ENCODE measurements around the gene ASTN2. TPM values are rescaled to one million over a fixed set of nuclear protein-coding genes. Genes with fewer than 3 reads are reported as not detected.

ASTN2 gene
- total RNA-seq, 2 donors from 2014 or later: 16.8 to 31.3 TPM

DNA sequence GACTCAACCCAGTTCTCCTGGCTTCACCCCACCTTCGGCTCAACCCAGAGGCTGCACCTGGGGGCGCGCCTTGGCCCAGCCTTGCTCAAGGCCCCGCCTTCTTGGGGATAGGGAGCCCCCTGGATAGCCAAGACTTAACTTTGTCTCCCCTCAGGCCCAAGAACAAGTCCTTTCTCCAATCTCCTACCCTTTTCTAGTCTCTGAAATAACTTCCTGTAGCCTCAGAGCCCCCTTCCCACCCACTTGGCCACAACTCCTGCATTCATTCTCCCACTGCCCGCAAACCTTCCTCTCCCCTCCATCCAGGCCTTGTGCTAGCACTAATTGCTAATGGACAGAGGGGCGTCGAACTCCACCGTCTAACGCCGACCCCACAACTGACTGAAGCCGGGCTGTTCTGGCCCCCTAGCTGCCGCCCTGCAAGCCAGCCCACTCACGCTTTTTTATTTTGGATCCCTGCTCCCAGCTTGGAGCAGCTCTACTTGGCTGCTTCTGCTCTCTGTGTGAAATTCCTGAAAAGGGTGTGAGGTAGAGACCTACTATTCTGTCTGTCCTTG, 579 bp upstream of the ASTN2 start:
- ATAC-seq (no peak), DNase-seq (no peak)
- intact Hi-C loops (cut with DNase I): no loop called here

DNA sequence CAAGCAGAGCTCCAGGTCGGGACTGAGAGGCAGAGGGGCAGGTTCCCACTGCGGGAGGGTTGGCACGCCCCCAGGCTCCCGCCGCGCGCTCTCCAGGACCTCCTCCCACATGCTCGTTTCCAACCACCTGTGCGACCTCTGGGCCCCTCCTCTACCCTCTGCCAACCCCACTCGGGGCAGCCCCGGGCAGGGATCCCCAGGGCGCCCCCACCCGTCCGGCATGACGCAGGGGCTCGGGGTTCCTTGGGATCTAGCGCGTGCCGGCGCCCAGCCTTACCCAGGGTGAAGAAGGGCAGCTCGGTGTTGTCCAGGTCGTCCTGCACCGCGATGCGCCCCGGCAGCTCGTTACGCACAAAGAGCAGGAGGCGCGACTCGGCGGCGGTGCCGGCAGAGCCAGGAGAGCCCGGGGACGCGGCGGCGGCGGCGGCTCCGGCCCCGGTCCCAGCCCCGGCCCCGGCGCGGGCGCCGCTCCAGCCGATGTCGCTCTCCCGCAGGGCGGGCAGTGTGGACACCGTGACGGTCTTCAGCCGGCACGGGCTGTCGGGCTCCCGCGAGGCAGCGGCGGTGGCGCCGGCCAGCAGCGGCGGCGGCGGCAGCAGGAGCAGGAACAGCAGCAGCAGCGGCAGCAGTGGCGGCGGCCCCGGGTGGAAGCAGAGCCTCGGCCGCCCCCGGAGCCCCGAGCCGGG, 494 bp downstream of the ASTN2 start:
- ATAC-seq: peak; percentile 47 to 52
- peak; percentile 41 for DNase-seq
- intact Hi-C loops (cut with DNase I): loop anchor here in 1 of 2 donors (5.0 kb wide), 2 partner anchors 252 to 342 kb away; no protein-coding TSS in a partner anchor

DNA sequence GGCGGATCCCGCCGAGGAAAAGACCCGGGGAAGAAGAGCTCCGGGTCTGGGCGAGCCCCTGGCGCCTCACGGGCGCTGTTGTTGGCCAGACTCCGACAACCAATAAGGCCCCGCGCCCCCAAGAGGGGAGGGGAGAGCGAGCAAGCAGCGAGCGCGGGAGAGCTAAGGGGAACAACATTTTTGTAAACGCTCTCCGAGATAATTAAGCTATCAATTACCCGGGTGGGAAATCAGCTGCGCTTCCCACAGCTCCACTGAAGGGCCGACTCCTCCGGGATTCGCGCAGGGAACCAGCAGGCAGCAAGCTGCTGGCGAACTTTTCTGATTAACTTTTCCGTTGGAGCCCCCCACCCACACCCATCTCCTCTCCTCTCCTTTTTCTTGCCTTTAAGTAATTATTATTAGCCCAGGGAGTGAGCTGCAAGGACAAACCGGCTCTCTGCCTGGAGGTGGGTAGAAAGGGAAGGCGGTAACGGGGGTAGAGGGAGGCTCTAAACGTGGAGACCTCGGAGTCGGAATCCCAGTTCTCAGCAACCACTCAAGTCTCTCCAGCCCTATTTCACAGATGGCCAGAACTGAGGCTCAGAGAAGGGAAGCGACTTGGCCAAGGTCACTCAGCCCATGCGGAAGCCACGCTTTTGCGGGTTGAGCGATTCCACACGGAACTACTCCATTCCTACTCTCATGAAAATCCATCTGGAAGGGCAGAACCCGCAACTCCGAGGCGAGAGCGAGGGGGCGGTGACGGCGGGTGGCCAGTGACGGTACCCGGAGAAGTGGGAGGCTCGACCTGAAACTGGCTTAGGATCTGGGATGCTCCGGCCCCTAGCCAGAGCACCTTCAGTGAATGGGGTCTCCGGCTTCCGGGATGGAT, 1.3 kb downstream of the ASTN2 start:
- DNase-seq: peak; percentile 24
- intact Hi-C loops (cut with DNase I): loop anchor here in 1 of 2 donors (5.0 kb wide), 2 partner anchors 251 to 341 kb away; no protein-coding TSS in a partner anchor
- no peak for ATAC-seq

DNA sequence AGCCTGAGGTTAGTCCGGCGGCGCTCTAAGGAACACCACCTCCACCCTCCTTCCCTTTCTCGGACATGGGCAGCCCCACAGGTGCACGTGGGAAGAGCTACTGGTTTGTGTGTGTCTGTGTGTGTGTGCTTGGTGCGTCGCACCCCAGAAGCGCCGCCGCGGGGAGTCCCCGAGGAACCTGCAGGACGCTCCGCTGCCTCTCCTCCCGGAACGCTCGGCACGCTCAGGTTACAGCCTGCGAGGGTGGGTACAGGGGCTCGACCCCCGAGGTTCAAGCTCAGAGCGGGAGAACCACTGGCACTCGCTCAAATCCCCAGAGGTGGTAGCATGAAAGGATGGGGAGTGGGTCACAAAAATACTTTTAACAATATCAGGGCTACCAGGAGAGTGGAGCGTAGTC, 2.0 kb downstream of the ASTN2 start:
- ATAC-seq (no peak), DNase-seq (no peak)
- intact Hi-C loops (cut with DNase I): loop anchor here in 1 of 2 donors (5.0 kb wide), 2 partner anchors 251 to 341 kb away; no protein-coding TSS in a partner anchor

DNA sequence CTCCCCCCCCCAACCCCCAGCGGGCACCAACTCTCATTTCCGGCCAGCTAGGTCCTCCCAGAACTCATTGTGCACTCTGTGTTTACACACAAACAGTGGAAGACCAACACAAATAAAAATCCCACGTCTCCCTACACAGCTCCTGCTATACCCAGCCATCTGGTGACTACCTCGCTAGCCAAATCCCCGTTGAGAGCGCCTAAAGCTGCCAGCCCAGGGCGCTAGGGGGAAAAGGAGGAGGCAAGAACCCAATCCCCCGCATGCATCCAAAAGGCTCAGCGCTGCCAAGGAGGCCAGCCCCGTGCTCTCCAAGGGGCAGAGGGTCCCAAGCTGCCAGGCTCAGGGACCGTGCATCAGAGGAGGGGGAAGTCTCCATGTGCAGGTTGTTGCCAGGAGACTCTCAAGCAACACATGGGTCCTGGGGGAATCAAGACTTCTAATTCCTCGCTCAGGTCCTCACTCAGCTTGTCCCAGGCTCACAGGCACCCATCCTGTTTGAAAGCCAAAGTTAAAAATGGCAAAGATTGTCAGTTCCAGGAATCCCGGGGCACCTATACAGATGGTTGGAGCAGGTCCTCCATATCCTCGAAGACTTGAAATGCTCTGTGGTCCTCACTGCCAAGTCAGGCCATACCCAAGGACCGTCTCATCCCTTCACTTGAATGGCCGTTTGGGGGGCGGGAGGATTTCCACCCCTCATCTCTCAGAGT, 2.7 kb downstream of the ASTN2 start:
- ATAC-seq: no peak
- no peak for DNase-seq
- intact Hi-C loops (cut with DNase I): loop anchor here in 1 of 2 donors (5.0 kb wide), 2 partner anchors 250 to 340 kb away; no protein-coding TSS in a partner anchor

DNA sequence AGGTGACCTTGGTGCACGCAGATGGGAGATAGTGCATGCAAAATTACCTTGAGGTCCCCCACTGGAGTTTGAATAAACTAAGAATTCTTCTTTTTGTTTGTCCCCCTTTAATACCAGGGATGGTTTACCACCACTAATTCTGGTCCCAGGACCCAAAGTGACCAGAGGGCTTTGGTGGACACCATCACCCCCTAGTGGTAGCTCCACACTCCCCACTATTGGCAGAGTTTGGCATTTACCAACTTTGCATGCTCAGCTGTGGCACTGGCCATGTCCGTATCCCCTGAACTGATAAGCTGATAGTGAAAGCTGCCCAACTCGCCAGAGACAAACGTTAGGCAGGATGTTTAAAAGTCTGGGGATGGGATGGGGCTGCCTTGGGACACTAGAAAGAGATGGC, 3.3 kb downstream of the ASTN2 start:
- intact Hi-C loops (cut with DNase I): loop anchor here in 1 of 2 donors (5.0 kb wide), 2 partner anchors 249 to 339 kb away; no protein-coding TSS in a partner anchor
- peak in 1 of 2 donors; percentile 29 for ATAC-seq
- DNase-seq: peak; percentile 40

DNA sequence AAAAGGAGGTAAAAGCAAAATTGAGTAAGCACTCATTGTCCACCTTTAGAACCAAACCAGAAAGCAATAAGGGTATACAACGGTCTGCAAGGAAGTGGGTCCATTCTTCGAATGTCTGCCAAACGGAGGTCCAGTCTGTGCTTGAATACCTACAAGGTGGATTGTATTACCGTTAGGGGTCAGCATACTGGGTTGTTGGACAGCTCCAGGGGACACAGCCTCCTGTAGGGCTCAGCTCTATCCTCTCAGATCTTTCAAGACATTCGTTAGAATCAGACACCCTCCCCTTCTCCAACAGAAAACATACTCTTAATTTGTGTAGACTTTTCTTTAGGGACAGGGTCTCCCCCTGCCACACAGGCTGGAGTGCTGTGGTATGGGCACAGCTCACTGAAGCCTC, 5.5 kb downstream of the ASTN2 start:
- DNase-seq (no peak), ATAC-seq (no peak)
- intact Hi-C loops (cut with DNase I): no loop called here

DNA sequence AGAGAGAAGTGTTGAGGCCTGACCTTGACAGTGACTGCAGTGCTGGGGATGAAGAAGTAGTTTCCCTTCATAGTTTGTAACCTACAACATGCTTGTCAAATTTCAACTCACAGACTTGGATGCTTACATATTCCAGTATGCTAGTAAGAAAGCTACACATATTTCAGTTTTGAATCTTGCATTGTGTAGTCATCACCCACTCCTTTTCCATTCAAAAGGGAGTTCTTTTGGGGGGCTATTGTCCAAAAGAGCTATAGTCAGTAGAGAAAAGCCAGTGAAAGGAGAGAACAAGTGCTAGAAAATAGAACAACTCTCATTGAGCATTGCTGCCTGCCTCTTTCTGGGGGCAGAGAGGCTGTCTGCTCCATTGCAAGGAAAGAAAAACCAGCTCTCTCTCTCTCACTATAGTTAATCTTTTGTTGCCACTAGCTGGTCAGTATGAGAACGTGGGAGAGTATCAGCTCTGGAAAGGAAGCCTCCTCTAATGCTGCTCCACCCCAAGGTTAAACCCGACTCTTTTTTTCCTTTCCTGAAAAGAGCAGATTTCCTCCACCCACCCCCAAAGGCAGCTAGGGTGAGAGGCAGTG, 7.3 kb downstream of the ASTN2 start:
- intact Hi-C loops (cut with DNase I): no loop called here
- ATAC-seq (no peak), DNase-seq (no peak)

DNA sequence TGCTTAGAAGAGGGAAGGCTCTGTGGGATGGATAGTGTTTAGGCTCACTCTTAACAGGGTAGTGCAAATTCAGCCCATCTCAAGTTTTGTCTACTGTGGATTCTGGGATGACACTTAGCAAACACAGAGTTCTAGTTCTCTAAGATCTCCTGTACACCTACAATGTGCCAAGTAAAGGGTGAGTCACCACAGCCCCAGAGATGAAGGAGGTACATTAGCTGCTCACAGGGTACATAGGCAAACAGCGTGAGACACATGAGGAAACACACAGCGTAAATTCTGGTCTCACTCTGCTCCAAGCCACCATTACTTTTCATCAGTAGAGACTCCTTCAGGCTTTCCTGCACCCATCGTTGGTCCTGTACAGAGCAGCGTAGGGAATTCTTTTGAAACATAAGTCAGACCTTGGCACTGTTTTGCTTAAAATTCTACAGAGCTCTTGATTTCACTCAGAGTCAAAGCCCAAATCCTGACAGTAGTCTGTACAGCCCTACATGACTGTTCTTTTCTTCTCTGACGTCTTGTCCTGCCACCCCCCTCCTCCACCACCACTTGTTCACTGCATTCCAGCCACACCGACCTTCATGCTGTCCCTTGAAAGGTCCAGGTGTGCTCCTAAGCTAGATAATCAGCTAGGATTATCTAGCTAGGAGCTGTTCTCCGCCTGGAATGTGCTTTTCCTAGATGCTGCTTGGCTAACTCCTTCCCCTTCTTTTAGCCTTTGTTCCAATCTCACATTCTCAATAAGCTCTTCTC, 8.7 kb downstream of the ASTN2 start:
- intact Hi-C loops (cut with DNase I): no loop called here
- ATAC-seq (no peak), DNase-seq (no peak)

DNA sequence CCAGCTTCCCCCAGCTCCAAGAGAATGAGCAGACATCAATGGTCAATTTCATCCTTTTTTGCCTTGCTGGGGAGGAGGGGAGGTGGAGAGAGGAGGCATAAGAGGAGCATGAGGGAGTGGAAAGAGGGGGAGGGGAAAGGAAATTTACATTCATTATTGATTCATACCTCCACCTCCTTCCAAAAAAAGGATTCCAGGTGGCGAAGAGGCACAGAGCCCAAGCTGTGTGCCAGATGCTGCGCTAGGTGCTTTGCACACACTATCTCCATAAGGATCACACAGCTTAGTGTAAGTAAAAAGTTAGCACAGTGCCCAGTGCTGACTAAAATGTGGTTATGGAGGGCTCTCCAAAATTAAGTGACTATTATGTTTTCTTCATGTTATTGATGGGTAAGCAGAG, 11.0 kb downstream of the ASTN2 start:
- ATAC-seq (no peak), DNase-seq (no peak)
- intact Hi-C loops (cut with DNase I): no loop called here

DNA sequence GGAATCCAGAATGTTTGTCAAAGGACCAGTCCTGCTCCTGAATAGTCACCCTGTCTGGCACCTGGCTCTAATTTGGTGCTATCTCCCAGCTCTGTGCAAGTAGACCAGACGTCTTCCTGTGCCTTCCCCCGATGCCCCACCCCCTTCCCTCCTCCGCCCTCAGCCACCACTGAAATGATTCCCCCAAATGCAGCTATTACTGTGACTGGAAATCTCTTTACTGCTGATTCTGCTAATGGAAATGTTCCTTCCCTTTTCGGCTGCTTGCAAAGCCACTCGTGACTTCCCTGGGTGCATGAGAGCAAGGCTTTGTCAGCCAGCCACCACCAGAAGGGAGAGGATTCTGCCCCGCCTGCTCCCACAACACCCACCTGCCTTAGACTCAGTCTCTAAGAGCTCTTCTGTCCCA, 11.4 kb downstream of the ASTN2 start:
- DNase-seq: no peak
- intact Hi-C loops (cut with DNase I): no loop called here
- no peak for ATAC-seq

DNA sequence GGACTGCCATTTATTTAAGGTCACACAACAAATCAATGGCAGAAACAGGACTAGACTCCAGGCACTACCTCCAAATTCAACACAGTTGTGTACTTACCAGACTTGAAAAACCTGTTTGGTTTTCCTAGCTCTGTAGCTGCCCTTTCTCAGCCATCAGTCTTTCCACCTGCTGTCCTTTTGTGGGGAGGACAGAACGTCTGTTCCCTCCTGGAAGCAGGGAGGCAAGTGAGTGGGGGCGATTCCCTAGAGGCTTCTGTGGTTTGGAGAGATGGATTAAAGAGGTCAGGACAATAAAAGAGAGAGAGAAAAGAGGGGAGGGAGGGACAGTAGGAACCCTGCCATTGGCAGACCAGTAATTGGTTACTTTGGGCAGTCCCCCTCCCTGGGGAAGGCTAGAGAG, 14.7 kb downstream of the ASTN2 start:
- ATAC-seq: no peak
- DNase-seq: no peak
- intact Hi-C loops (cut with DNase I): no loop called here

DNA sequence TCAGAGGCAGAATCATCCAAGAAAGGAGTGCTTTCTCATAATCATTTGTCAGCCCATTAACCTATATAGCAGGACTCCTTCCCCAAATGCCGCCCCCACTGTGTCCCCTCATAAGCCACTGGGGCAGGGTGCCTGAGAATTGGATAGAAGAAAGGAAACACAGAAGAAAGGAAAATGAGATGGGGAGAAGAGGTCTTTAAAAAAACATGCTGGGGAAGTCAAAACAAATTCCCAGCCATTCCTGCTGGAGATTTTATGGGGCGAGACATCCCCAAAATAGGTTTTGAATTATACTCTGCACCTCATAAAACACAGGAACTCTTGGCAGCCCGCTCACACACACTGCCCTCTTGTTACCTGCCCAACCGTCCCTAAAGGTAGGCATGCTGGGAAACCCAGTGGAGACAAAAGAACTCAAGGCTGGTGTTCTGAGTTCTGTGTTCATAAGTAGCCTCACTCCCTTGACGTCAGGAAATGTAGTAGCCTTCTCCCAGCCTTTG, 19.7 kb downstream of the ASTN2 start:
- no peak for ATAC-seq
- intact Hi-C loops (cut with DNase I): no loop called here
- DNase-seq: no peak

DNA sequence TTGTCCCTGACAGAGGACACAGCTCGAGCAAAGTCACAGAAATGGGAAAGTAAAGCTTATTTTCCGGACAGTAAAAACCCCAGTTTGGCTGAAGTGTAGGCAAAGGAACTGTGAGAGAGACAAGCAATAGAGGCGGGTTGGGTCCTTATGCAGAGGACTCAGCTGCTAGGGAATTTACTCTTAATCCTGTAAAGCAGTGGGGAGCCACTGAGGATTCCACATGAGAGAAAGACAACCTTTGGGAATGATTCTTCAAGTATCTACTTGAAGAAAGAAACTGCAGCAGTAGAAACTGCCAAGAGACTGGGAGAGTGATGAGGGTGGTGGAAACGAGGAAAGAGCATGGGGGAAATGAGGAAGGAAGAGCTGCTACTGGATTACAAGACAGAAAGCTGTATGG, 20.2 kb downstream of the ASTN2 start:
- ATAC-seq: no peak
- DNase-seq: no peak
- intact Hi-C loops (cut with DNase I): no loop called here

DNA sequence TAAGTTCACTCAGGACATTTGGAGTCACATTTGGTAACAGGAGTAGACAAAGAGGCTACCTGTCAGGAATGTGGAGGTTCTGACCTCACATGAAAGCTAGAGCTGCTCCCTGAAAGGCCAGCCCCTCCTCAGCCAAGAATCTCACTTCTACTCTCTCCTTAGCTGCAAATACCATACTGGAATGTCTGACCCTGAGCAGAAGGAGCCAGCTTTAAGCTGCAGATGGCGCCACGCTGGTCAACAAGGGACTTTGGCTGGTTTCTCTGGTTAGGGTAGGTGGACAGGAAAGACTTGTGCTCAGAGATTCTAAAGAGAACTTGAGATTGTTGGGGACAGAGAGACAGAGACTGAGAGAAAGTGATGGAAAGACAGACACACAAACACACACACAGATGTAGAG, 21.9 kb downstream of the ASTN2 start:
- DNase-seq: no peak
- intact Hi-C loops (cut with DNase I): no loop called here
- no peak for ATAC-seq

DNA sequence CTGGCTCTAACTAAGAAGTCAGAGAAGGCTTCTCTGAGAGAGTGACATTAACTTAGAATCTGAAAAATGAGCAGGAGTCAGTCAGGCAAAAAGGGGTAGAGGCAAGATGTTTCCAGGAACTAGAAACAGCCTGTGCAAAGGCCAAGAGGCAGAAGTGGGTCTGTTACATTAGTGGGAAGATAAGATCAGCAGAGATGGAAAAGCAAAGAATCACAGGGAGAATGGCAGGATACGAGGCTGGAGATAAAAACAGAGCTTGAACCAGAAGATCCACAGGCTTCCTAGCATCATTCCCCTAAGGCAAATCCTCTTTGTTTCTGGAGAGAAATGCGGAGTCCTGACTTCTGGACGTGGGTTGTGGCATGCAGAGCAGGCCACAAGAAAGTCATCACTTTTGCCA, 27.4 kb downstream of the ASTN2 start:
- intact Hi-C loops (cut with DNase I): no loop called here
- DNase-seq (no peak), ATAC-seq (no peak)

DNA sequence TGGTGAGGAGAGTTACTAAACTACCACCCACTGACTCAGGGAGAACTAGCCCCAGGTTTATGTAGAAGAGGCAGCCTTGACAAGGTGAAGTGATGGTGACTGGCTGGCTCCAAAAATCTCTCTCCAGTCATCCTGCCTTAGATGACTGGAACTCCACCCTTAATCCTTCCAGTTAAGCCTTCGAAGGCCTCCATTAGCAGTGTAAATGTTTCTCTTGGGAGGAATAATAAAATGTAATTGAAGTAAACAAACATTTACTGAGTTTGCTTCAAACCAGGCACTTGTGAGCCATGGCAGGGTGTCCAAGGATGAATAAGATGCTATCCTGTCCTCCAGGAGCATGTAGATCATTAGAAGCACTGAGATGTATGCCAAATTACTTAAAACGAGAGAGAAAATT, 35.5 kb downstream of the ASTN2 start:
- ATAC-seq (no peak), DNase-seq (no peak)
- intact Hi-C loops (cut with DNase I): no loop called here

DNA sequence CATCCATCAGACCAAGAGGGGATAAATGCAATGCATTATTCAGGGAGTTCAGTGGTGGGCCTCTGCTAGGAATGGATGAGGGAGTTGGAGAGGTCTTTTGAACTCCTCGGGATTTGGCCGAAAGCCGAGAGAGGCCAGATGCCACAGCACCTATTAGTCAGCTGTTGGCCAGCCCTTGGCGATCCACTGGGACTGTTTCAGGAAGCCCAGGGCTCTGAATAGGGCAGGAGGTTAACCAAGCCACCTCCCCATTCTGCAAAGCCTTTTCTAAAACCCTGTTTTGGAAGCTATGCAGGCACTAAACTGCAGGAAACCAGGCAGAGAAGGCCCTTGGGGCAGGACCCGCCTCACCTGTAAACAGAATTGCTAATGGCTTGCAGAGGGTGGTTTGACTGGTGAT, 37.8 kb downstream of the ASTN2 start:
- DNase-seq (no peak), ATAC-seq (no peak)
- intact Hi-C loops (cut with DNase I): no loop called here

Measured in left cardiac atrium (tissue), 4 donors.